ENCODE data around the gene CCDC170.

CCDC170 gene

GRCh38 chr6:151658091-151658490 is 164.3 kb downstream of the CCDC170 start:
- no peak for DNase-seq (ENCODE audit: low spot score)

- DNase-seq (ENCODE audit: low spot score), result no peak
These were observed 165.4 kb downstream of the CCDC170 start for GRCh38 chr6:151659212-151659611.

- DNase-seq (ENCODE audit: low spot score), result no peak
These were observed 167.7 kb downstream of the CCDC170 start for GRCh38 chr6:151661509-151661908.

GRCh38 chr6:151661928-151662327 is 168.1 kb downstream of the CCDC170 start:
- no peak for DNase-seq (ENCODE audit: low spot score)

GRCh38 chr6:151663559-151663958 is 169.7 kb downstream of the CCDC170 start:
- no peak for DNase-seq (ENCODE audit: low spot score)

- no peak for DNase-seq (ENCODE audit: low spot score)
These were observed 170.6 kb downstream of the CCDC170 start for GRCh38 chr6:151664390-151664789.

GRCh38 chr6:151665329-151665728 is 171.5 kb downstream of the CCDC170 start:
- no peak for DNase-seq (ENCODE audit: low spot score)

- no peak for DNase-seq (ENCODE audit: low spot score)
These were observed 172.7 kb downstream of the CCDC170 start for GRCh38 chr6:151666526-151666925.

- DNase-seq (ENCODE audit: low spot score), result no peak
These were observed 175.4 kb downstream of the CCDC170 start for GRCh38 chr6:151669208-151669560.

GRCh38 chr6:151670116-151670515 is 176.3 kb downstream of the CCDC170 start:
- DNase-seq (ENCODE audit: low spot score), result no peak
